ENCODE measurements around the gene TRPV4. TPM values are rescaled to one million over a fixed set of nuclear protein-coding genes. Genes with fewer than 3 reads are reported as not detected.

The TRPV4 gene
- total RNA-seq, 2 experiments from 2014 or later, result not detected

- no peak for ATAC-seq (ENCODE audit: poor library complexity)
- Mint-ChIP-seq H3K36me3 (ENCODE audit: low read depth) (no peaks in the 10 kb centered on the region), H3K4me3 (no peak overlapping the region), H3K4me1 (ENCODE audit: low read depth) (no peaks in the 10 kb centered on the region), H3K27me3 (peaks cover 4% of the 10 kb centered on the region), H3K9me3 (no peaks in the 10 kb centered on the region), H3K27ac (no peak overlapping the region)
- Histone ChIP-seq H3K4me3 (ENCODE audit: low read length) (no peak overlapping the region), H3K27ac (ENCODE audit: low read depth in 1 of 2, low read length in 2 of 2) (no peak overlapping the region), H3K9me3 (ENCODE audit: control insufficient read depth in 1 of 2, insufficient read depth in 1 of 2, low read length in 2 of 2) (no peaks in the 10 kb centered on the region), H3K4me1 (ENCODE audit: insufficient read depth, low read length) (no peaks in the 10 kb centered on the region), H3K36me3 (ENCODE audit: insufficient read depth, low read length) (no peaks in the 10 kb centered on the region), H3K27me3 (ENCODE audit: control insufficient read depth in 1 of 2, insufficient read depth in 2 of 2, low read length in 2 of 2) (no peaks in the 10 kb centered on the region)
- no peak for TF ChIP-seq CTCF (IDR thresholded peaks at IDR 0.05)
- POLR2A ChIA-PET, result no interaction called here
- CTCF ChIA-PET, result no interaction called here
- DNase-seq, result no peak
- intact Hi-C loops (cut with DNase I, micrococcal nuclease), result no loop called here
Observed at GRCh38 chr12:109798691-109799090, 34.5 kb downstream of the TRPV4 start.

- Histone ChIP-seq H3K36me3 (ENCODE audit: insufficient read depth, low read length) (no peaks in the 10 kb centered on the region), H3K27me3 (ENCODE audit: control insufficient read depth in 1 of 2, insufficient read depth in 2 of 2, low read length in 2 of 2) (no peaks in the 10 kb centered on the region), H3K4me1 (ENCODE audit: insufficient read depth, low read length) (no peaks in the 10 kb centered on the region), H3K9me3 (ENCODE audit: control insufficient read depth in 1 of 2, insufficient read depth in 1 of 2, low read length in 2 of 2) (no peaks in the 10 kb centered on the region), H3K27ac (ENCODE audit: low read depth in 1 of 2, low read length in 2 of 2) (no peak overlapping the region), H3K4me3 (ENCODE audit: low read length) (no peak overlapping the region)
- peaks cover 9% of the 10 kb centered on the region for H3K27me3 Mint-ChIP-seq
- no peak overlapping the region for H3K27ac Mint-ChIP-seq
- DNase-seq (no peak), ATAC-seq (ENCODE audit: poor library complexity) (no peak)
- no peaks in the 10 kb centered on the region for H3K36me3 Mint-ChIP-seq (ENCODE audit: low read depth)
- TF ChIP-seq CTCF (IDR thresholded peaks at IDR 0.05), result no peak
- no peak overlapping the region for H3K4me3 Mint-ChIP-seq
- ChIA-PET POLR2A (no interaction called here), CTCF (no interaction called here)
- H3K4me1 Mint-ChIP-seq (ENCODE audit: low read depth), result no peaks in the 10 kb centered on the region
- intact Hi-C loops (cut with DNase I, micrococcal nuclease), result no loop called here
- H3K9me3 Mint-ChIP-seq, result no peaks in the 10 kb centered on the region
Observed at GRCh38 chr12:109797905-109798669, 35.1 kb downstream of the TRPV4 start.

- Mint-ChIP-seq H3K4me3 (no peak overlapping the region), H3K27me3 (peaks cover 12% of the 10 kb centered on the region), H3K4me1 (ENCODE audit: low read depth) (no peaks in the 10 kb centered on the region), H3K36me3 (ENCODE audit: low read depth) (no peaks in the 10 kb centered on the region), H3K9me3 (no peaks in the 10 kb centered on the region), H3K27ac (no peak overlapping the region)
- H3K27me3 ChIP-seq (ENCODE audit: control insufficient read depth in 1 of 2, insufficient read depth in 2 of 2, low read length in 2 of 2), result no peaks in the 10 kb centered on the region
- no peak overlapping the region for H3K4me3 ChIP-seq (ENCODE audit: low read length)
- no peak overlapping the region for H3K27ac ChIP-seq (ENCODE audit: low read depth in 1 of 2, low read length in 2 of 2)
- intact Hi-C loops (cut with DNase I, micrococcal nuclease), result no loop called here
- ChIA-PET POLR2A (no interaction called here), CTCF (no interaction called here)
- no peaks in the 10 kb centered on the region for H3K36me3 ChIP-seq (ENCODE audit: insufficient read depth, low read length)
- ATAC-seq (ENCODE audit: poor library complexity) (no peak), DNase-seq (no peak)
- no peak for TF ChIP-seq CTCF (IDR thresholded peaks at IDR 0.05)
- H3K4me1 ChIP-seq (ENCODE audit: insufficient read depth, low read length), result no peaks in the 10 kb centered on the region
- H3K9me3 ChIP-seq (ENCODE audit: control insufficient read depth in 1 of 2, insufficient read depth in 1 of 2, low read length in 2 of 2), result no peaks in the 10 kb centered on the region
Observed at GRCh38 chr12:109796057-109796456, 37.1 kb downstream of the TRPV4 start.

Measured in CD4-positive, alpha-beta T cell (primary cell).